CD4-positive, CD25-positive, alpha-beta regulatory T cell (primary cell): Measurements from ENCODE around the gene CACNG7. TPM values are rescaled to one million over a fixed set of nuclear protein-coding genes. Genes with fewer than 3 reads are reported as not detected.
"Not testable (repeated sequence)": the region's sequence is repeated elsewhere in the genome, so short reads cannot be mapped to it uniquely, and the experiment has no call there.

Experiments used
- ATAC-seq, 2 donors: fragments of 150-1000 bp; cut with Tn5 transposase; one replicate each; pipeline ENCODE4 v1.10.0; 2021; ENCODE audit warnings: low read depth in 2 of 2, moderate number of reproducible peaks in 2 of 2, moderate library complexity in 1 of 2
- DNase-seq, 3 donors: peaks; one replicate each; pipeline versions ENCODE4 v3.0.0 to v3.0.0-alpha.2; 2012 to 2022; ENCODE audit warnings: mixed read lengths in 1 of 3
- H3K27ac ChIP-seq: one replicate; pipeline ENCODE4 v1.7.0; 2013; ENCODE audit warnings: mild to moderate bottlenecking, low read length; ENCODE audit not compliant: insufficient read depth, poor library complexity, severe bottlenecking
- H3K27me3 ChIP-seq: one replicate; pipeline ENCODE4 v1.7.0; 2013; ENCODE audit warnings: low read length; ENCODE audit not compliant: control insufficient read depth, insufficient read depth
- H3K36me3 ChIP-seq: one replicate; pipeline ENCODE4 v1.7.0; 2013; ENCODE audit warnings: mild to moderate bottlenecking, low read length, moderate library complexity; ENCODE audit not compliant: control insufficient read depth, insufficient read depth
- H3K4me1 ChIP-seq: 2 replicates; pipeline ENCODE4 v1.7.0; 2013; ENCODE audit warnings: mild to moderate bottlenecking, low read length; ENCODE audit not compliant: insufficient read depth, control insufficient read depth, poor library complexity, severe bottlenecking
- H3K4me3 ChIP-seq: one replicate; pipeline ENCODE4 v1.7.0; 2013; ENCODE audit warnings: low read depth, mild to moderate bottlenecking, low read length, moderate library complexity
- H3K9me3 ChIP-seq, 2 experiments: 1 replicate in 1 of 2; 2 replicates in 1 of 2; pipeline ENCODE4 v1.7.0; 2013; ENCODE audit warnings: low read length in 2 of 2, mild to moderate bottlenecking in 1 of 2, moderate library complexity in 1 of 2; ENCODE audit not compliant: control insufficient read depth in 2 of 2
- H3K27ac Mint-ChIP-seq, 3 donors: one replicate each; pipeline ENCODE4 v1.8.0; 2020 to 2022; ENCODE audit warnings: mild to moderate bottlenecking in 3 of 3, mixed read lengths in 3 of 3, moderate library complexity in 2 of 3
- H3K27me3 Mint-ChIP-seq: one replicate; pipeline ENCODE4 v1.8.0; 2022; ENCODE audit warnings: mild to moderate bottlenecking, mixed read lengths
- H3K36me3 Mint-ChIP-seq: one replicate; pipeline ENCODE4 v1.8.0; 2020; ENCODE audit warnings: mixed read lengths
- H3K4me1 Mint-ChIP-seq, 4 donors: one replicate each; pipeline ENCODE4 v1.8.0; 2020 to 2022; ENCODE audit warnings: mixed read lengths in 4 of 4, mild to moderate bottlenecking in 1 of 4
- H3K4me3 Mint-ChIP-seq, 4 donors: one replicate each; pipeline ENCODE4 v1.8.0; 2020 to 2022; ENCODE audit warnings: mild to moderate bottlenecking in 4 of 4, mixed read lengths in 4 of 4, moderate library complexity in 3 of 4
- H3K9me3 Mint-ChIP-seq, 7 donors: one replicate each; pipeline ENCODE4 v1.8.0; 2020 to 2022; ENCODE audit warnings: mixed read lengths in 7 of 7, mild to moderate bottlenecking in 3 of 7, moderate library complexity in 2 of 7
- polyA plus RNA-seq, 4 donors: library from polyadenylated mRNA; unstranded; fragments of 300-500 nt; fragmentation: Illumina TruSeq; gene quantifications; one replicate each; pipeline ENCODE4 v1.2.3, GENCODE V29; 2021
- total RNA-seq: library from RNA; stranded (reverse); gene quantifications from one replicate; pipeline ENCODE4 v1.2.3, GENCODE V29; 2022

The CACNG7 gene
- total and polyA plus RNA-seq, 5 donors from 2014 or later, result not detected

GRCh38 chr19:53947624-53948023, 38.5 kb downstream of the CACNG7 start:
- ATAC-seq (no peak), DNase-seq (no peak)
- Mint-ChIP-seq H3K9me3 (peaks cover 0 to 6% (median 0%) of the 10 kb centered on the region in 7 donors), H3K27me3 (peaks cover 26% of the 10 kb centered on the region), H3K4me1 (peaks cover 0 to 4% (median 0%) of the 10 kb centered on the region in 4 donors), H3K4me3 (no peak overlapping the region), H3K36me3 (peaks cover 3% of the 10 kb centered on the region), H3K27ac (no peak overlapping the region)
- H3K4me3 ChIP-seq, result no peak overlapping the region
- no peak overlapping the region for H3K27ac ChIP-seq
- H3K36me3 ChIP-seq, result no peaks in the 10 kb centered on the region
- H3K27me3 ChIP-seq, result no peaks in the 10 kb centered on the region
- H3K4me1 ChIP-seq, result no peaks in the 10 kb centered on the region
- H3K9me3 ChIP-seq, result no peaks in the 10 kb centered on the region

- not testable (repeated sequence) for H3K4me3 Mint-ChIP-seq, DNase-seq, H3K9me3 ChIP-seq, H3K4me1 Mint-ChIP-seq, ATAC-seq, H3K9me3 Mint-ChIP-seq, H3K36me3 ChIP-seq, H3K36me3 Mint-ChIP-seq, H3K27me3 ChIP-seq, H3K27ac ChIP-seq, H3K4me1 ChIP-seq, H3K4me3 ChIP-seq, H3K27ac Mint-ChIP-seq
- peaks cover 26% of the 10 kb centered on the region for H3K27me3 Mint-ChIP-seq
Observed at GRCh38 chr19:53948611-53949010, 39.5 kb downstream of the CACNG7 start.

DNA sequence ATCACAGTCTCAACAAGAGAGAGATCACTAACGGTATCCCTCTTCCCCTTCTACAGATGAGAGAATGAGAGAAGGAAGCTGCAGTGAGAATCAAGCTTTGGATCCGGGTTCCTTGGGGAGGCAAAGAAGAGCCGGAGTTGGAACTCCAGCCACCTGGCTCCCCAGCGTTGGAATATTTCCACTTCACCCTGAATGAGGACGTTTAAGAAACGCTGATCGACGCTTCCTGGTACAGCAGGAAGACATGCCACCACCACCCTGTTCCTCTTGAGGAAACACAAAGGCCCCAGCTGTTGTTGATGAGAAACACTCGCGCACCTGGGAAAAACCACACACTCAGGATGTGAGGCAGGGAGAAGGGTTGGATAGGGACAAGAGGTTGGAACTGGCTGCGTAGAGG, 42.4 kb downstream of the CACNG7 start:
- DNase-seq, result no peak
- Histone ChIP-seq H3K27ac (no peak overlapping the region), H3K36me3 (no peaks in the 10 kb centered on the region), H3K4me3 (no peak overlapping the region), H3K9me3 (no peaks in the 10 kb centered on the region), H3K4me1 (no peaks in the 10 kb centered on the region), H3K27me3 (no peaks in the 10 kb centered on the region)
- Mint-ChIP-seq H3K9me3 (peaks cover 0 to 6% (median 0%) of the 10 kb centered on the region in 7 donors), H3K27me3 (peaks cover 19% of the 10 kb centered on the region), H3K36me3 (no peaks in the 10 kb centered on the region), H3K4me1 (no peaks in the 10 kb centered on the region), H3K4me3 (no peak overlapping the region), H3K27ac (no peak overlapping the region)
- no peak for ATAC-seq

DNA sequence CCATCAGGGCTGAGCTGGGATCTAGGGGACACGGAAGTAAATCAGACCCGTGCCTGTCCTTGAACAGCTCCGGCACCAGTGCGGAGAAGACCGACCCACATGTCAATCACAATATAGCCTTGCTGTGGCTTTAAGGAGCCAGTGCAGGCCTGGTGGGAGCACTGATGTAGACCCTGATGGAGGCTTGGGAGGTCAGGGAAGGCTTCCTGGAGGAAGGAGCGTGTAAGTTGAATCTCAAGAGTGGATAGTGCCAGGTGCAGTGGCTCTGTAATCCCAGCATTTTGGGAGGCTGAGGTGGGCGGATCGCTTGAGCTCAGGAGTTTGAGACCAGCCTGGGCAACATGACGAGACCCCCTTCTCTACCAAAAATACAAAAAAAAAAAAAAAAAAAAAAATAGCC, 42.9 kb downstream of the CACNG7 start:
- H3K27ac Mint-ChIP-seq, result no peak overlapping the region
- Histone ChIP-seq H3K27ac (no peak overlapping the region), H3K36me3 (no peaks in the 10 kb centered on the region), H3K27me3 (no peaks in the 10 kb centered on the region), H3K9me3 (no peaks in the 10 kb centered on the region), H3K4me3 (no peak overlapping the region), H3K4me1 (no peaks in the 10 kb centered on the region)
- no peaks in the 10 kb centered on the region for H3K4me1 Mint-ChIP-seq
- peaks cover 0 to 6% (median 0%) of the 10 kb centered on the region in 7 donors for H3K9me3 Mint-ChIP-seq
- H3K27me3 Mint-ChIP-seq, result peaks cover 21% of the 10 kb centered on the region
- H3K4me3 Mint-ChIP-seq, result no peak overlapping the region
- H3K36me3 Mint-ChIP-seq, result no peaks in the 10 kb centered on the region
- DNase-seq (no peak), ATAC-seq (no peak)

GRCh38 chr19:53953383-53953782, 44.3 kb downstream of the CACNG7 start:
- Mint-ChIP-seq H3K27me3 (peaks cover 35% of the 10 kb centered on the region), H3K9me3 (peaks cover 0 to 6% (median 0%) of the 10 kb centered on the region in 7 donors), H3K27ac (no peak overlapping the region), H3K36me3 (no peaks in the 10 kb centered on the region), H3K4me3 (no peak overlapping the region), H3K4me1 (no peaks in the 10 kb centered on the region)
- Histone ChIP-seq H3K27me3 (peaks cover 5% of the 10 kb centered on the region), H3K4me1 (no peaks in the 10 kb centered on the region), H3K36me3 (no peaks in the 10 kb centered on the region), H3K27ac (no peak overlapping the region), H3K9me3 (no peaks in the 10 kb centered on the region), H3K4me3 (no peak overlapping the region)
- no peak for ATAC-seq
- DNase-seq, result no peak

GRCh38 chr19:53957448-53958167, 48.5 kb downstream of the CACNG7 start:
- Histone ChIP-seq H3K9me3 (no peaks in the 10 kb centered on the region), H3K27ac (no peak overlapping the region), H3K27me3 (peaks cover 17% of the 10 kb centered on the region), H3K36me3 (no peaks in the 10 kb centered on the region), H3K4me3 (no peak overlapping the region), H3K4me1 (no peaks in the 10 kb centered on the region)
- H3K27ac Mint-ChIP-seq, result no peak overlapping the region
- ATAC-seq (no peak), DNase-seq (no peak)
- peaks cover 0 to 7% (median 0%) of the 10 kb centered on the region in 7 donors for H3K9me3 Mint-ChIP-seq
- no peak overlapping the region for H3K4me3 Mint-ChIP-seq
- H3K27me3 Mint-ChIP-seq, result peaks cover 65% of the 10 kb centered on the region
- peaks cover 0 to 3% (median 1%) of the 10 kb centered on the region in 4 donors for H3K4me1 Mint-ChIP-seq
- H3K36me3 Mint-ChIP-seq, result no peaks in the 10 kb centered on the region

GRCh38 chr19:53958168-53958571, 49.1 kb downstream of the CACNG7 start:
- Histone ChIP-seq H3K36me3 (no peaks in the 10 kb centered on the region), H3K27ac (no peak overlapping the region), H3K4me1 (no peaks in the 10 kb centered on the region), H3K27me3 (peaks cover 17% of the 10 kb centered on the region), H3K4me3 (no peak overlapping the region), H3K9me3 (no peaks in the 10 kb centered on the region)
- Mint-ChIP-seq H3K27me3 (peaks cover 63% of the 10 kb centered on the region), H3K4me1 (peaks cover 0 to 3% (median 1%) of the 10 kb centered on the region in 4 donors), H3K4me3 (no peak overlapping the region), H3K9me3 (peaks cover 0 to 7% (median 0%) of the 10 kb centered on the region in 7 donors), H3K27ac (no peak overlapping the region), H3K36me3 (no peaks in the 10 kb centered on the region)
- ATAC-seq (no peak), DNase-seq (no peak)
